ENCODE data around the gene LRRC10.

LRRC10 gene

GRCh38 chr12:69566603-69567002, 44.1 kb downstream of the LRRC10 start:
- DNase-seq: no peak

- no peak for DNase-seq
Measured at GRCh38 chr12:69563166-69563762, 47.4 kb downstream of the LRRC10 start.
